Transverse colon (tissue), 4 donors: ENCODE results near the gene DYTN. TPM values are rescaled to one million over a fixed set of nuclear protein-coding genes. Genes with fewer than 3 reads are reported as not detected.
"Not testable (repeated sequence)": the region's sequence is repeated elsewhere in the genome, so short reads cannot be mapped to it uniquely, and the experiment has no call there.

Experiments
- DNase-seq: peaks from one replicate; pipeline ENCODE4 v3.0.0-alpha.2; 2019
- H3K27ac ChIP-seq, 4 donors: fragments of 200-600 bp; sonication (generic); 2 replicates each; pipeline ENCODE4 v1.5.1; 2016 to 2018; ENCODE audit warnings: inconsistent platforms in 4 of 4
- H3K27me3 ChIP-seq: fragments of 200-600 bp; sonication (generic); 2 replicates; pipeline ENCODE4 v1.5.1; 2017; ENCODE audit warnings: inconsistent platforms
- H3K36me3 ChIP-seq, 4 donors: fragments of 200-600 bp; sonication (generic); 2 replicates each; pipeline ENCODE4 v1.5.1; 2017 to 2019; ENCODE audit warnings: inconsistent platforms in 4 of 4
- H3K4me1 ChIP-seq, 4 donors: fragments of 200-600 bp; sonication (generic); 2 replicates each; pipeline ENCODE4 v1.5.1; 2017 to 2020; ENCODE audit warnings: inconsistent platforms in 4 of 4
- H3K4me3 ChIP-seq, 4 donors: fragments of 200-600 bp; sonication (generic); 1 replicate in 1 of 4; 2 replicates in 3 of 4; pipeline versions ENCODE4 v1.5.1 to v1.6.1; 2017 to 2019; ENCODE audit warnings: inconsistent platforms in 4 of 4
- H3K9me3 ChIP-seq, 2 donors: fragments of 200-600 bp; sonication (generic); 2 replicates each; pipeline ENCODE4 v1.5.1; 2017 to 2019; ENCODE audit warnings: inconsistent platforms in 2 of 2
- CTCF ChIP-seq, 5 experiments: fragments of 200-600 bp in 3 of 5; fragments of 450-650 bp in 2 of 5; sonication (generic) in 3 of 5; IDR thresholded peaks; 1 replicate in 2 of 5; 2 replicates in 3 of 5; pipeline ENCODE4 v1.5.1; 2016 to 2017; ENCODE audit warnings: antibody characterized with exemption in 5 of 5, inconsistent platforms in 3 of 5, mild to moderate bottlenecking in 2 of 5, moderate library complexity in 1 of 5
- EP300 ChIP-seq: sonication (generic); formaldehyde crosslinking; IDR thresholded peaks from one replicate; pipeline ENCODE4 v1.6.1; 2017; ENCODE audit warnings: antibody characterized with exemption, low read depth
- POLR2A ChIP-seq: fragments of 450-650 bp; IDR thresholded peaks from one replicate; pipeline ENCODE4 v1.6.1; 2016; ENCODE audit warnings: antibody characterized with exemption, mild to moderate bottlenecking, moderate library complexity
- POLR2AphosphoS5 ChIP-seq, 3 donors: sonication (generic); formaldehyde crosslinking; IDR thresholded peaks; one replicate each; pipeline ENCODE4 v1.6.1; 2016; ENCODE audit warnings: antibody characterized with exemption in 3 of 3
- WGBS, 2 donors: methylation state at CpG; one replicate each; pipeline ENCODE4 v1.1.5; 2018; ENCODE audit warnings: low coverage in 1 of 2; 5-methylcytosine and 5-hydroxymethylcytosine counted together
- in situ Hi-C, 4 donors: fragments of 200-750 bp; cut with MboI; loops; one replicate each; pipeline versions ENCODE4 v1.15.0 to v1.15.1; 2017; ENCODE audit warnings: low sequenced_read_pairs in 3 of 4, low pct_ligation_motif_present in 1 of 4, low pct_unique_long_range_greater_than_20kb in 1 of 4
- intact Hi-C: fragments of 100-400 bp; cut with DNase I; formaldehyde crosslinking; loops from one replicate; pipeline ENCODE4 v1.15.1; 2023; ENCODE audit warnings: low total_unique reads
- total RNA-seq, 4 donors: library from RNA; depleted of rRNA; stranded (reverse); fragments of >200 nt; gene quantifications; one replicate each; pipeline ENCODE4 v1.1.0, GENCODE V29; 2016

The DYTN gene
- total RNA-seq, 4 donors from 2014 or later: not detected

- Histone ChIP-seq H3K36me3 (no peaks in the 10 kb centered on the region), H3K27me3 (peaks cover 3% of the 10 kb centered on the region), H3K9me3 (no peaks in the 10 kb centered on the region), H3K4me1 (no peaks in the 10 kb centered on the region), H3K27ac (no peak overlapping the region), H3K4me3 (no peak overlapping the region)
- WGBS, 2 donors: 87 to 100% methylated on average over 1 of the region's 1 CpG
- TF ChIP-seq CTCF (IDR thresholded peaks at IDR 0.05): no peak
- no peak for TF ChIP-seq EP300
- no peak for TF ChIP-seq POLR2A
- no peak for TF ChIP-seq POLR2AphosphoS5 (IDR thresholded peaks at IDR 0.05)
- in situ Hi-C loops: no loop called here
- intact Hi-C loops: no loop called here
- no peak for DNase-seq
Measured at GRCh38 chr2:206723288-206723687, 5.1 kb upstream of the DYTN start.

GRCh38 chr2:206721256-206721920, 3.2 kb upstream of the DYTN start:
- no peak overlapping the region for H3K27ac ChIP-seq
- H3K4me3 ChIP-seq: no peak overlapping the region
- TF ChIP-seq POLR2A (no peak), CTCF (IDR thresholded peaks at IDR 0.05) (no peak), EP300 (no peak), POLR2AphosphoS5 (IDR thresholded peaks at IDR 0.05) (no peak)
- no peaks in the 10 kb centered on the region for H3K36me3 ChIP-seq
- H3K4me1 ChIP-seq: no peaks in the 10 kb centered on the region
- intact Hi-C loops: no loop called here
- no peaks in the 10 kb centered on the region for H3K9me3 ChIP-seq
- WGBS, 2 donors: 71 to 80% methylated on average over 1 to 4 of the region's 4 CpGs
- in situ Hi-C loops: no loop called here
- DNase-seq: no peak
- H3K27me3 ChIP-seq: peaks cover 3% of the 10 kb centered on the region

- intact Hi-C loops (no loop called here), in situ Hi-C loops (no loop called here)
- H3K4me3 ChIP-seq: no peak overlapping the region
- H3K9me3 ChIP-seq: no peaks in the 10 kb centered on the region
- no peaks in the 10 kb centered on the region for H3K36me3 ChIP-seq
- H3K27me3 ChIP-seq: no peaks in the 10 kb centered on the region
- WGBS, 2 donors: 86% methylated on average over 3 of the region's 3 CpGs; no CpG with 5 or more reads in 1 of the 2 donors
- TF ChIP-seq POLR2AphosphoS5 (IDR thresholded peaks at IDR 0.05): no peak
- H3K27ac ChIP-seq: no peak overlapping the region
- H3K4me1 ChIP-seq: no peaks in the 10 kb centered on the region
- DNase-seq: no peak
Measured at GRCh38 chr2:206716623-206717022, 1.6 kb downstream of the DYTN start.

GRCh38 chr2:206715183-206715582, 3.0 kb downstream of the DYTN start:
- H3K27ac ChIP-seq, H3K4me1 ChIP-seq, DNase-seq, in situ Hi-C loops, H3K36me3 ChIP-seq, H3K9me3 ChIP-seq, H3K4me3 ChIP-seq, intact Hi-C loops, H3K27me3 ChIP-seq: not testable (repeated sequence)
- 82% methylated on average over 4 of the region's 4 CpGs; no CpG with 5 or more reads in 1 of the 2 donors for WGBS, 2 donors

GRCh38 chr2:206713746-206714145, 4.5 kb downstream of the DYTN start:
- Histone ChIP-seq H3K4me1 (peaks cover 0 to 2% (median 0%) of the 10 kb centered on the region in 4 donors), H3K9me3 (no peaks in the 10 kb centered on the region), H3K36me3 (no peaks in the 10 kb centered on the region), H3K27ac (no peak overlapping the region), H3K4me3 (no peak overlapping the region), H3K27me3 (no peaks in the 10 kb centered on the region)
- in situ Hi-C loops (no loop called here), intact Hi-C loops (no loop called here)
- DNase-seq: no peak
- 49 to 50% methylated on average over 4 of the region's 4 CpGs for WGBS, 2 donors
- TF ChIP-seq CTCF (IDR thresholded peaks at IDR 0.05) (no peak), POLR2A (no peak), POLR2AphosphoS5 (IDR thresholded peaks at IDR 0.05) (no peak), EP300 (no peak)
